Right lobe of liver (tissue), 6 donors: ENCODE data around the gene PNMA8B. TPM values are rescaled to one million over a fixed set of nuclear protein-coding genes. Genes with fewer than 3 reads are reported as not detected.

Experiments used
- ATAC-seq, 4 donors: fragments of 200-7000 bp; cut with Tn5 transposase; one replicate each; pipeline ENCODE4 v1.9.1; 2020; ENCODE audit warnings: mild to moderate bottlenecking in 4 of 4, moderate library complexity in 4 of 4
- DNase-seq, 3 donors: peaks; one replicate each; pipeline ENCODE4 v3.0.0-alpha.2; 2020
- H3K27ac ChIP-seq, 3 donors: fragments of 200-600 bp; one replicate each; pipeline ENCODE4 v1.8.0; 2022
- H3K27me3 ChIP-seq, 2 donors: fragments of 200-600 bp; one replicate each; pipeline ENCODE4 v1.8.0; 2022
- H3K36me3 ChIP-seq, 4 donors: fragments of 200-600 bp; sonication (generic) in 1 of 4; one replicate each; pipeline versions ENCODE4 v1.5.1 to v1.8.0; 2017 to 2022; ENCODE audit warnings: control low read depth in 1 of 4
- H3K4me1 ChIP-seq, 4 donors: fragments of 200-600 bp; sonication (generic) in 1 of 4; one replicate each; pipeline versions ENCODE4 v1.5.1 to v1.8.0; 2017 to 2022; ENCODE audit warnings: control low read depth in 1 of 4
- H3K4me3 ChIP-seq, 3 donors: fragments of 200-600 bp; one replicate each; pipeline ENCODE4 v1.8.0; 2022
- H3K9me3 ChIP-seq, 4 donors: fragments of 200-600 bp; sonication (generic) in 1 of 4; one replicate each; pipeline versions ENCODE4 v1.5.1 to v1.8.0; 2017 to 2022; ENCODE audit warnings: control low read depth in 1 of 4
- POLR2A ChIP-seq: fragments of 450-650 bp; IDR thresholded peaks from one replicate; pipeline ENCODE4 v1.6.1; 2017; ENCODE audit warnings: antibody characterized with exemption, mild to moderate bottlenecking
- WGBS: methylation state at CpG from one replicate; pipeline ENCODE4 v1.1.6; 2018; ENCODE audit warnings: low coverage, low lambda C conversion rate; ENCODE audit not compliant: insufficient coverage; ENCODE audit errors: missing lambda C conversion rate; 5-methylcytosine and 5-hydroxymethylcytosine counted together
- intact Hi-C, 2 donors: fragments of 100-400 bp; cut with DNase I; formaldehyde crosslinking; loops; one replicate each; pipeline versions ENCODE4 v1.11.2 to v1.14.1; 2022
- total RNA-seq, 6 experiments: library from RNA; depleted of rRNA in 2 of 6; stranded (reverse); fragments of >200 nt in 2 of 6; fragmentation: NEBNext Ultra II Directional in 3 of 6; extraction: Animal tissue kit (Norgen Biotek cat#: 25700) in 3 of 6; gene quantifications; one replicate each; pipeline versions ENCODE4 v1.1.0 to v1.2.4, GENCODE V29; 2016 to 2023
- TF ChIP-seq, protein P1 (sequence below), 4 donors: fragments of 200-600 bp in 3 of 4; fragments of 450-650 bp in 1 of 4; IDR thresholded peaks; one replicate each; pipeline versions ENCODE4 v1.5.1 to v1.8.0; 2016 to 2022; ENCODE audit warnings: antibody characterized with exemption in 4 of 4, mild to moderate bottlenecking in 2 of 4
- donor health status: DM: no; HTN: yes; CAD: no.
- donor health status: DM: no; HTN: no; CAD: no.
- donor health status: DM: no; HTN: no; CAD: no.
- donor health status: DM: no; HTN: yes; CAD: no.
- donor health status: DM: no; HTN: yes; CAD: no.

The PNMA8B gene
- total RNA-seq, 6 experiments from 2014 or later = 0.20 to 0.55 (median 0.33) TPM

DNA sequence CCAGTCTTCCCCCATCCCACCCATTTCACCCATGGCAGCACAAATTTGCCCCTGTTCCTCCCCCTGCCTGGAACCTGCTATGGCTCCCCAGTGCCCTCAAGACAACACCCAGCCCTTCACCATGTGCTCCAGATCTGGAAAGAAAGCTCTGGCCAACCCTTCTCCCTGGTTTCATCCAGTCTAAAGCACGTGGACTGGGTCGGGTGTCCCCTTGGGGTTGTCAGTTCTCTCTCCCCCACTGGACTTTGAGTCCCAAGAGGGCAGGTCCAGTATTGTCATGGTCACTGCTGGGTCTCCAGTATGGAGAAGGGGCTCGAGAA, 19.6 kb upstream of the PNMA8B start:
- H3K27me3 ChIP-seq = no peaks in the 10 kb centered on the region
- no peak overlapping the region for H3K4me3 ChIP-seq
- TF ChIP-seq, protein P1, sequence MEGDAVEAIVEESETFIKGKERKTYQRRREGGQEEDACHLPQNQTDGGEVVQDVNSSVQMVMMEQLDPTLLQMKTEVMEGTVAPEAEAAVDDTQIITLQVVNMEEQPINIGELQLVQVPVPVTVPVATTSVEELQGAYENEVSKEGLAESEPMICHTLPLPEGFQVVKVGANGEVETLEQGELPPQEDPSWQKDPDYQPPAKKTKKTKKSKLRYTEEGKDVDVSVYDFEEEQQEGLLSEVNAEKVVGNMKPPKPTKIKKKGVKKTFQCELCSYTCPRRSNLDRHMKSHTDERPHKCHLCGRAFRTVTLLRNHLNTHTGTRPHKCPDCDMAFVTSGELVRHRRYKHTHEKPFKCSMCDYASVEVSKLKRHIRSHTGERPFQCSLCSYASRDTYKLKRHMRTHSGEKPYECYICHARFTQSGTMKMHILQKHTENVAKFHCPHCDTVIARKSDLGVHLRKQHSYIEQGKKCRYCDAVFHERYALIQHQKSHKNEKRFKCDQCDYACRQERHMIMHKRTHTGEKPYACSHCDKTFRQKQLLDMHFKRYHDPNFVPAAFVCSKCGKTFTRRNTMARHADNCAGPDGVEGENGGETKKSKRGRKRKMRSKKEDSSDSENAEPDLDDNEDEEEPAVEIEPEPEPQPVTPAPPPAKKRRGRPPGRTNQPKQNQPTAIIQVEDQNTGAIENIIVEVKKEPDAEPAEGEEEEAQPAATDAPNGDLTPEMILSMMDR (IDR thresholded peaks at IDR 0.05) = no peak
- TF ChIP-seq POLR2A = no peak
- intact Hi-C loops = no loop called here
- H3K27ac ChIP-seq = no peak overlapping the region
- WGBS = 48% methylated on average over 3 of the region's 3 CpGs
- no peaks in the 10 kb centered on the region for H3K9me3 ChIP-seq
- no peaks in the 10 kb centered on the region for H3K4me1 ChIP-seq
- no peaks in the 10 kb centered on the region for H3K36me3 ChIP-seq
- no peak for ATAC-seq
- no peak for DNase-seq

DNA sequence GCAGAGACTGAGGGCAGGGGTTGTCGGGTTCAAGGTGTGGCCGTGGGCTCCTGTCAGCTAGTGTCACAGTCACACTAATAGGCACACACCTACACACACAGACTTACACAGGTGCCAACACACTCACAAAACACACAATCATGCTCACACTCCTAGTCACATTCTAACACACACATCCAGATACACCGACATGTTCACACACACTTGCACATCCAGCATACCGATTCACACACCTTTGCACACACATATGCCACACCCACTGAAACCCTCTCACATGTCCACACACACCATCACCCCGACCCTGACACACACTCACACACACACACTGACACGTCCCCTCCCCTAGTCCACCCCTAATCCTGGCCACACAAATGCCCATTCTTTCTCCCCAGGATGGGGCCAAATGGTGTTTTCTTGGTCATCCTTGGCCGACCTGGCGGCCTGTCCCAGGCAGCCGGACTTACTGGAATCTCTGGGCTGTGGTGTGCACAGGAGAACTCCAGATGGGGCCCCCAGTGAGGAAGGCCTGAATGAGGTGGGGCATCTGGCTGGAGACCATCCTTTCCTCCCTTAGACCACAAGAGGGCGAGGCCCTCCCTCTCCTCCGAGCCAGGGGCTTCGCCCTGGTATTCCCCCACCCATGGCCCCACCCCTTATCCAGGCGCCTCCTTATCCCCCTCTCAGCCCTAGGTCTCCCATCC, 19.1 kb upstream of the PNMA8B start:
- DNase-seq (no peak), ATAC-seq (no peak)
- no peak overlapping the region for H3K27ac ChIP-seq
- no peaks in the 10 kb centered on the region for H3K9me3 ChIP-seq
- intact Hi-C loops = no loop called here
- no peak overlapping the region for H3K4me3 ChIP-seq
- H3K36me3 ChIP-seq = no peaks in the 10 kb centered on the region
- H3K4me1 ChIP-seq = no peaks in the 10 kb centered on the region
- 52% methylated on average over 13 of the region's 13 CpGs for WGBS
- no peak for TF ChIP-seq POLR2A
- TF ChIP-seq, protein P1 (IDR thresholded peaks at IDR 0.05) = no peak
- H3K27me3 ChIP-seq = no peaks in the 10 kb centered on the region

DNA sequence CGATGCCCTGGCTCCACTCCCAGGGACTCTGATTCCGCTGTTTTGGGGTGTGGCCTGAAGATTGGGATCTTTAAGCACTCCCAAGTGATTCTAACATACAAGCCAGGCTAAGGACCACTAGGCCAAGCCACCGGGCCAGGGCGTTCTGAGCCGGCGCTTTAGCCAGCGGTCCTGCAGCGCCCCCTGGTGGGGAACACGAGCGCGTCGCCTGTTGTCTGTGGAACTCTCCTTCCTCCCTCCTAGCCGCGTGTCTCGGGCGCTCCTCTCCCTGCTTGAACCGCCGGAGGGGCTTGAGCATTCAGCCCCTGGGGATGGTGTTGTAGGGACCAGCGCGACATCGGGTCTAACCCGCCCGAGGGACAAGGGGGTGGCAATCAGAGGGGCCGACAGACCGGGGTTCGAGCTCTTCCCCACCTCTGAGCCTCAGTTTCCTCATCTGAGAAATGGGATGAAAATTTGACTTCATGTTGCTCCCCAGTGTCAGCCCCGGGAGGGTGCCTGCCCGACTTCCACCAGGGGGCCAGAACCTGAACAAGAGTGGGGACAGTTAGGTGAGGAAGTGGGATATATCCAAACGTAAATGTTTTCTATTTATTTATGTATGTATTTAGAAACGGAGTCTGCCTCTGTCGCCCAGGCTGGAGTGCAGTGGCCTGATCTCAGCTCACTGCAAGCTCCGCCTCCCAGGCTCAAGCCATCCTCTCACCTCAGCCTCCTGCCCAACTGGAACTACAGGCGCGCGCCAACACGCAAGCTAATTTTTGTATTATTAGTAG, 18.0 kb upstream of the PNMA8B start:
- TF ChIP-seq POLR2A = no peak
- TF ChIP-seq, protein P1 (IDR thresholded peaks at IDR 0.05) = peak; percentile 72 to 97 (median 93)
- no peaks in the 10 kb centered on the region for H3K36me3 ChIP-seq
- no peak overlapping the region for H3K4me3 ChIP-seq
- no peaks in the 10 kb centered on the region for H3K9me3 ChIP-seq
- H3K27me3 ChIP-seq = no peaks in the 10 kb centered on the region
- DNase-seq = peak; percentile 77 to 82 (median 78)
- 20% methylated on average over 28 of the region's 36 CpGs for WGBS
- H3K27ac ChIP-seq = no peak overlapping the region
- intact Hi-C loops = no loop called here
- H3K4me1 ChIP-seq = no peaks in the 10 kb centered on the region
- peak; percentile 78 to 95 (median 88) for ATAC-seq

DNA sequence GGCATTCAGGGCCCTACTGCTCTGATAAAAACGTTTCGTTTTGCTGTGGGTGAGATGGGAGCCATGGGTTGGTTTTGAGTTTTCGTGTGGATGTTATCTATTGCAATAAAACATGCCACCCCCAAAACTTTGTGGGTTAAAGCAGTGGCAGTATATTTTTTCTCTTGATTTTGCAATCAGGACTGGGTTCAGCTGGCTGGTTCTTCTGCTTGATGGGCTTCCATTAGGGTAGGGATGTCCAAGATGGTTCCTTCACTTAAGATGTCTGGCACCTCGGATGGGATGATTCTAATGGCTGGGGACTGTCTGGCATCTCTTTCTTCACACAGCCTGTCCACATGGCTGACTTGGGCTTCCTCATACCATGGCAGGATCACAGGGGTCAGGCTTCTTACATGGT, 15.6 kb upstream of the PNMA8B start:
- Histone ChIP-seq H3K4me3 (no peak overlapping the region), H3K36me3 (no peaks in the 10 kb centered on the region), H3K9me3 (no peaks in the 10 kb centered on the region), H3K4me1 (no peaks in the 10 kb centered on the region), H3K27ac (no peak overlapping the region), H3K27me3 (no peaks in the 10 kb centered on the region)
- no peak for TF ChIP-seq POLR2A
- TF ChIP-seq, protein P1 (IDR thresholded peaks at IDR 0.05) = no peak
- DNase-seq (no peak), ATAC-seq (no peak)
- WGBS = 47% methylated on average over 3 of the region's 4 CpGs
- intact Hi-C loops = no loop called here
